HEK293 (cell line): ENCODE measurements around the gene PANK2.
A peak's percentile ranks its signal among the peaks of the same experiment; 100 is the strongest.

Experiments
- CTCF ChIA-PET: fragments of 350-600 bp; formaldehyde crosslinking; extraction: SDS; loops from one replicate; lab custom pipeline; 2021; ENCODE audit warnings: antibody characterized with exemption; lab: Yijun Ruan, JAX
- POLR2A ChIA-PET: fragments of 300-600 bp; formaldehyde crosslinking; extraction: SDS; loops from one replicate; lab custom pipeline; 2020; ENCODE audit warnings: antibody characterized with exemption, inconsistent platforms; lab: Yijun Ruan, JAX
- H3K27ac ChIP-seq: fragments of 200-500 bp; sonication (Bioruptor generic); 2 replicates; pipeline ENCODE4 v1.5.1; 2014; ENCODE audit warnings: low read depth, low read length, control low read depth, inconsistent platforms; ENCODE audit errors: extremely low read depth
- H3K36me3 ChIP-seq, 2 experiments: fragments of 200-500 bp in 1 of 2; sonication (Bioruptor generic) in 1 of 2; 1 replicate in 1 of 2; 2 replicates in 1 of 2; pipeline ENCODE4 v1.5.1; 2014 to 2017; ENCODE audit warnings: inconsistent platforms in 2 of 2, low read length in 2 of 2; ENCODE audit not compliant: control insufficient read depth in 2 of 2, insufficient read depth in 1 of 2
- H3K4me1 ChIP-seq: fragments of 200-500 bp; sonication (Bioruptor generic); 2 replicates; pipeline ENCODE4 v1.5.1; 2014; ENCODE audit warnings: mild to moderate bottlenecking, low read length, inconsistent platforms; ENCODE audit not compliant: control insufficient read depth, insufficient read depth
- H3K4me3 ChIP-seq: 2 replicates; pipeline ENCODE4 v1.5.1; 2011; ENCODE audit warnings: low read depth, mild to moderate bottlenecking, control low read depth, low read length, moderate library complexity
- H3K9me3 ChIP-seq: fragments of 200-500 bp; sonication (Bioruptor generic); 2 replicates; pipeline ENCODE4 v1.5.1; 2014; ENCODE audit warnings: low read depth, low read length, inconsistent platforms; ENCODE audit not compliant: control insufficient read depth, insufficient read depth
- INSM2 ChIP-seq: fragments of 450-650 bp; formaldehyde crosslinking; IDR thresholded peaks from 2 replicates; pipeline ENCODE4 v1.5.1; 2016; ENCODE audit warnings: missing biosample characterization, missing genetic modification characterization
- KLF16 ChIP-seq: fragments of 450-650 bp; formaldehyde crosslinking; IDR thresholded peaks from 2 replicates; pipeline ENCODE4 v1.5.1; 2017; ENCODE audit warnings: missing biosample characterization, missing genetic modification characterization
- ZBTB44 ChIP-seq: fragments of 450-650 bp; IDR thresholded peaks from 2 replicates; pipeline ENCODE4 v1.5.1; 2018; ENCODE audit warnings: missing biosample characterization, mild to moderate bottlenecking, missing genetic modification characterization
- ZFP69B ChIP-seq: fragments of 450-650 bp; formaldehyde crosslinking; IDR thresholded peaks from 2 replicates; pipeline ENCODE4 v1.5.1; 2016; ENCODE audit warnings: missing biosample characterization, missing genetic modification characterization
- ZNF157 ChIP-seq: fragments of 450-650 bp; formaldehyde crosslinking; IDR thresholded peaks from 2 replicates; pipeline ENCODE4 v1.5.1; 2016; ENCODE audit warnings: missing biosample characterization, missing genetic modification characterization
- ZNF16 ChIP-seq: fragments of 450-650 bp; formaldehyde crosslinking; IDR thresholded peaks from 2 replicates; pipeline ENCODE4 v1.5.1; 2016; ENCODE audit warnings: low read depth, missing biosample characterization, missing genetic modification characterization
- ZNF19 ChIP-seq: fragments of 450-650 bp; formaldehyde crosslinking; IDR thresholded peaks from 2 replicates; pipeline ENCODE4; 2016; ENCODE audit warnings: missing biosample characterization, missing genetic modification characterization, low read depth
- ZNF221 ChIP-seq: fragments of 450-650 bp; formaldehyde crosslinking; IDR thresholded peaks from 2 replicates; pipeline ENCODE4 v1.5.1; 2017; ENCODE audit warnings: missing biosample characterization, missing genetic modification characterization, borderline replicate concordance
- ZNF223 ChIP-seq: fragments of 450-650 bp; formaldehyde crosslinking; IDR thresholded peaks from 2 replicates; pipeline ENCODE4 v1.5.1; 2016; ENCODE audit warnings: missing biosample characterization, missing genetic modification characterization
- ZNF391 ChIP-seq: fragments of 450-650 bp; formaldehyde crosslinking; IDR thresholded peaks from 2 replicates; pipeline ENCODE4 v1.5.1; 2016; ENCODE audit warnings: low read depth, missing biosample characterization, missing genetic modification characterization, borderline replicate concordance
- ZNF433 ChIP-seq: fragments of 450-650 bp; formaldehyde crosslinking; IDR thresholded peaks from 2 replicates; pipeline ENCODE4 v1.5.1; 2016; ENCODE audit warnings: missing biosample characterization, missing genetic modification characterization, low read depth
- ZNF513 ChIP-seq: fragments of 450-650 bp; IDR thresholded peaks from 2 replicates; pipeline ENCODE4 v1.5.1; 2018; ENCODE audit warnings: missing biosample characterization, missing genetic modification characterization
- ZNF600 ChIP-seq: fragments of 450-650 bp; formaldehyde crosslinking; IDR thresholded peaks from 2 replicates; pipeline ENCODE4 v1.5.1; 2016; ENCODE audit warnings: missing biosample characterization, missing genetic modification characterization
- ZNF670 ChIP-seq: fragments of 450-650 bp; formaldehyde crosslinking; IDR thresholded peaks from 2 replicates; pipeline ENCODE4 v1.5.1; 2016; ENCODE audit warnings: missing biosample characterization, missing genetic modification characterization, low read depth
- ZNF707 ChIP-seq: fragments of 450-650 bp; formaldehyde crosslinking; IDR thresholded peaks from 2 replicates; pipeline ENCODE4 v1.5.1; 2016; ENCODE audit warnings: missing biosample characterization, missing genetic modification characterization
- ZNF791 ChIP-seq: fragments of 450-650 bp; formaldehyde crosslinking; IDR thresholded peaks from 2 replicates; pipeline ENCODE4 v1.5.1; 2016; ENCODE audit warnings: missing biosample characterization, missing genetic modification characterization
- ZNF843 ChIP-seq: fragments of 450-650 bp; formaldehyde crosslinking; IDR thresholded peaks from 2 replicates; pipeline ENCODE4 v1.5.1; 2016; ENCODE audit warnings: missing biosample characterization, missing genetic modification characterization
- TF ChIP-seq, protein P1 (sequence below): fragments of 450-650 bp; formaldehyde crosslinking; IDR thresholded peaks from 2 replicates; pipeline ENCODE4 v1.5.1; 2016; ENCODE audit warnings: missing biosample characterization, missing genetic modification characterization
- TF ChIP-seq, protein P2 (sequence below): fragments of 450-650 bp; formaldehyde crosslinking; IDR thresholded peaks from 2 replicates; pipeline ENCODE4 v1.5.1; 2016; ENCODE audit warnings: missing biosample characterization, missing genetic modification characterization, borderline replicate concordance

PANK2 gene

GRCh38 chr20:3847429-3847940 lies 41.7 kb upstream of the PANK2 start:
- ChIA-PET POLR2A (interaction anchor here (1.4 kb wide), 1 partner anchor 27 kb away, joined by 8 read pairs; the partner anchor contains the start of gene AP5S1), CTCF (interaction anchor here (0.7 to 1.0 kb wide), 3 partner anchors 8 to 221 kb away, joined by 3 to 5 read pairs (median 3); no protein-coding TSS in a partner anchor)
- TF ChIP-seq ZNF19 (tag by site-specific recombination) (no peak), KLF16 (tag by site-specific recombination) (no peak), ZFP69B (tag by site-specific recombination) (no peak), ZNF791 (tag by site-specific recombination) (no peak), ZNF157 (tag by site-specific recombination) (no peak), ZNF16 (tag by site-specific recombination) (no peak), ZNF221 (tag by site-specific recombination) (no peak), ZNF670 (tag by site-specific recombination) (no peak), INSM2 (tag by site-specific recombination) (no peak), ZNF433 (tag by site-specific recombination) (no peak), ZNF391 (tag by site-specific recombination) (no peak), ZNF513 (no peak), ZNF707 (tag by site-specific recombination) (no peak), ZBTB44 (tag by site-specific recombination) (no peak), ZNF843 (no peak)
- TF ChIP-seq, protein P1, sequence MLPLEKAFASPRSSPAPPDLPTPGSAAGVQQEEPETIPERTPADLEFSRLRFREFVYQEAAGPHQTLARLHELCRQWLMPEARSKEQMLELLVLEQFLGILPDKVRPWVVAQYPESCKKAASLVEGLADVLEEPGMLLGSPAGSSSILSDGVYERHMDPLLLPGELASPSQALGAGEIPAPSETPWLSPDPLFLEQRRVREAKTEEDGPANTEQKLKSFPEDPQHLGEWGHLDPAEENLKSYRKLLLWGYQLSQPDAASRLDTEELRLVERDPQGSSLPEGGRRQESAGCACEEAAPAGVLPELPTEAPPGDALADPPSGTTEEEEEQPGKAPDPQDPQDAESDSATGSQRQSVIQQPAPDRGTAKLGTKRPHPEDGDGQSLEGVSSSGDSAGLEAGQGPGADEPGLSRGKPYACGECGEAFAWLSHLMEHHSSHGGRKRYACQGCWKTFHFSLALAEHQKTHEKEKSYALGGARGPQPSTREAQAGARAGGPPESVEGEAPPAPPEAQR (tag by site-specific recombination) = no peak
- TF ChIP-seq, protein P2, sequence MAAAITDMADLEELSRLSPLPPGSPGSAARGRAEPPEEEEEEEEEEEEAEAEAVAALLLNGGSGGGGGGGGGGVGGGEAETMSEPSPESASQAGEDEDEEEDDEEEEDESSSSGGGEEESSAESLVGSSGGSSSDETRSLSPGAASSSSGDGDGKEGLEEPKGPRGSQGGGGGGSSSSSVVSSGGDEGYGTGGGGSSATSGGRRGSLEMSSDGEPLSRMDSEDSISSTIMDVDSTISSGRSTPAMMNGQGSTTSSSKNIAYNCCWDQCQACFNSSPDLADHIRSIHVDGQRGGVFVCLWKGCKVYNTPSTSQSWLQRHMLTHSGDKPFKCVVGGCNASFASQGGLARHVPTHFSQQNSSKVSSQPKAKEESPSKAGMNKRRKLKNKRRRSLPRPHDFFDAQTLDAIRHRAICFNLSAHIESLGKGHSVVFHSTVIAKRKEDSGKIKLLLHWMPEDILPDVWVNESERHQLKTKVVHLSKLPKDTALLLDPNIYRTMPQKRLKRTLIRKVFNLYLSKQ (tag by site-specific recombination) = no peak
- TF ChIP-seq, all 188 proteins: peak for 0

DNA sequence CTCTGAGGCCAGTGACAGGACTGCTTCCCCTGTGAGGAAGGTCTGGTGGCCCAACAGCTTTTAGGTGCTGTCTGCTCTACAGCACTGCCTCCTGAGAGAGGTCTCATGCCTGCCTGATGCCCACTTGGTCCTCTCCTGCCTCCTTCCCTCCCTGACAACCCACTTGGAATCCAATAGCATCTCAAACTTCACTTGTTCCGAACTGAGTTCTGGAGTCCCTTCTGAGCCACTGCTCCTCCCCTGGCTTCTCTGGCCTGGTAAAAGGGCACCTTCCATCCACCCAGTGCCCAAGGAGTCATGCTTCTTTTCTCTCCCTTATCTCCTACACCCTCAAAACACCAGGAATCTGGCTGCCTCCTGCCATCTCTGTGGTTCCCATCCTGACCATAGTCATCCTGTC lies 40.6 kb upstream of the PANK2 start:
- H3K9me3 ChIP-seq = no peaks in the 10 kb centered on the region
- ChIA-PET POLR2A (interaction anchor here (1.0 kb wide), 1 partner anchor 18 kb away, joined by 3 read pairs; no protein-coding TSS in a partner anchor), CTCF (no interaction called here)
- H3K36me3 ChIP-seq = peaks cover 0 to 7% of the 10 kb centered on the region in 2 experiments; a peak in 2 of 3 replicates
- TF ChIP-seq ZNF223 (tag by site-specific recombination) (no peak), ZNF600 (0 out of 2 replicates have a peak, but pooled peaks have one; percentile 52)
- no peak overlapping the region for H3K4me3 ChIP-seq
- no peak overlapping the region for H3K27ac ChIP-seq
- peaks cover 8% of the 10 kb centered on the region for H3K4me1 ChIP-seq

More at GRCh38 chr20:3847429-3847940, 41.7 kb upstream of the PANK2 start:
- Histone ChIP-seq H3K4me1 (peaks cover 11% of the 10 kb centered on the region), H3K4me3 (peak overlapping the region; percentile 94), H3K9me3 (no peaks in the 10 kb centered on the region), H3K36me3 (peaks cover 0 to 7% of the 10 kb centered on the region in 2 experiments; a peak in 2 of 3 replicates), H3K27ac (peak overlapping the region; percentile 92)
